Common myeloid progenitor, CD34-positive (primary cell): ENCODE data around the gene BTBD2.

ENCODE experiments used
- CTCF ChIA-PET: fragments of 350-600 bp; sonication (Branson Sonifier 250); formaldehyde crosslinking; loops from one replicate; lab custom pipeline; 2021; ENCODE audit warnings: antibody characterized with exemption; lab: Charles Lee
- POLR2A ChIA-PET: fragments of 350-600 bp; sonication (Branson Sonifier 250); formaldehyde crosslinking; loops from one replicate; lab custom pipeline; 2021; ENCODE audit warnings: antibody characterized with exemption; lab: Charles Lee
- DNase-seq, 3 donors: peaks; one replicate each; pipeline versions ENCODE4 v3.0.0 to v3.0.0-alpha.2; 2013
- H3K27ac ChIP-seq, 2 experiments: 1 replicate in 1 of 2; 2 replicates in 1 of 2; pipeline ENCODE4 v1.7.0; 2013; ENCODE audit warnings: inconsistent platforms in 2 of 2, low read length in 2 of 2, mild to moderate bottlenecking in 2 of 2, low read depth in 1 of 2, moderate library complexity in 1 of 2; ENCODE audit not compliant: severe bottlenecking in 2 of 2, insufficient read depth in 1 of 2, poor library complexity in 1 of 2
- H3K27me3 ChIP-seq, 5 experiments: replicated peaks in 2 of 5; 1 replicate in 3 of 5; 2 replicates in 2 of 5; pipeline versions ENCODE4 v1.6.1 to v1.7.0; 2013; ENCODE audit warnings: low read length in 4 of 5, mild to moderate bottlenecking in 2 of 5, moderate library complexity in 2 of 5, inconsistent platforms in 1 of 5; ENCODE audit not compliant: insufficient read depth in 5 of 5, control insufficient read depth in 4 of 5
- H3K36me3 ChIP-seq, 4 experiments: 1 replicate in 2 of 4; 2 replicates in 2 of 4; pipeline versions ENCODE4 v1.6.1 to v1.7.0; 2013; ENCODE audit warnings: low read length in 3 of 4, control low read depth in 1 of 4, mild to moderate bottlenecking in 1 of 4; ENCODE audit not compliant: control insufficient read depth in 4 of 4, insufficient read depth in 4 of 4
- H3K4me1 ChIP-seq, 4 experiments: 1 replicate in 3 of 4; 2 replicates in 1 of 4; pipeline versions ENCODE4 v1.6.1 to v1.7.1; 2013; ENCODE audit warnings: low read length in 3 of 4, mild to moderate bottlenecking in 3 of 4, control low read depth in 1 of 4, inconsistent platforms in 1 of 4, moderate library complexity in 1 of 4; ENCODE audit not compliant: control insufficient read depth in 4 of 4, insufficient read depth in 4 of 4; ENCODE audit errors: control extremely low read depth in 1 of 4
- H3K4me3 ChIP-seq, 7 experiments: 1 replicate in 4 of 7; 2 replicates in 3 of 7; pipeline versions ENCODE4 v1.5.1 to v1.7.0; 2013; ENCODE audit warnings: mild to moderate bottlenecking in 7 of 7, low read length in 6 of 7, moderate library complexity in 6 of 7, inconsistent platforms in 2 of 7, low read depth in 2 of 7, control low read depth in 1 of 7; ENCODE audit not compliant: insufficient read depth in 4 of 7, control insufficient read depth in 1 of 7; ENCODE audit errors: extremely low read depth in 1 of 7
- H3K9me3 ChIP-seq, 5 experiments: 1 replicate in 4 of 5; 2 replicates in 1 of 5; pipeline versions ENCODE4 v1.6.1 to v1.7.1; 2013; ENCODE audit warnings: low read length in 4 of 5, mild to moderate bottlenecking in 2 of 5, inconsistent platforms in 1 of 5, low read depth in 1 of 5, moderate library complexity in 1 of 5; ENCODE audit not compliant: control insufficient read depth in 4 of 5, insufficient read depth in 2 of 5; ENCODE audit errors: control extremely low read depth in 1 of 5
- WGBS: methylation state at CpG from one replicate; pipeline ENCODE4 v1.1.5; 2013; ENCODE audit not compliant: insufficient coverage; 5-methylcytosine and 5-hydroxymethylcytosine counted together

BTBD2 gene

DNA sequence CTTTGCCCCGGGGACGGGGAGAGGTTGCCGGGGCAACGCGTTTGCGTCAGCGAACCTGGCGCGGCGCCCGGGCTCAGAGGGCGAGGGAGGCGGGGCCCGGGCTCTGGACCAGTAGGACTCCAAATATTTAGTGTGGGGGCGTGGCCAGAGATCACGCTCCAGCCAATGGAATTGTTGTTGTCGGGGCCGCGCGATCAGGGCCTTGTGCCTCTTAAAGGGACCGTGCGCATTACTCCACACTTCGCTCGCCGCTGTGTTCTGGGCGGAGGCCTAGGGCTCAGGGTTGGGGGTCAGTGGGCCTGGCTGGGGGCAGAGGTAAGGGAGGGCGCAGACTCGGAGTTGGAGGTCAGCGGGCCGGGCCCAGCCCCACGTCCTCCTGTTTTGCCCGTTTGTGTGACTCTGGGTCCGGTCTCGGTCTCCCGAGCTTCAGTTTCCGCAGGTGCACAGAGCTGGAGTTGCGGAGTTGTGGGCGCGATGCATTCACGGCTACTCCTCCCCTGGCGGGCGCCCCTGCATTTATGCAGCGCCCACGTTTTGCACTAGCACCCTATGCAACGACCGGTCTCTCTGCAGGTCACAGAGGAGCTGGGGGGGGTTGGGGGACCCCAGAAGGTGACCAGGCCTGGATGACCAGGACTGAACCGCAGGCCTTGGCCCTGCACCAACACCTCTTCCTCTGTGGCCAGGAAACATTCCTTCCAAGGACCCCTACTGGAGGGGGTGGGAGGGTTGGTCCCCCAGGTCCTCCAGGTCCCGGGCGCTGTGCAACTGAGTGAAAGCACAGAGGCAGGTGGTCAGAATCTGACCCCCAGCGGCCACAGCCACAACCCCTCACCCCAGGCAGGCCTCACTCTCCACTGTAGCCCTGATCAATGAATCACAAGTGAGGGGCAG is 46.2 kb upstream of the BTBD2 start:
- Histone ChIP-seq H3K27ac (peak overlapping the region; percentile 89 to 95), H3K4me1 (peaks cover 2 to 57% (median 46%) of the 10 kb centered on the region in 4 experiments), H3K4me3 (peak overlapping the region; percentile 60 to 87 (median 74)), H3K36me3 (no peaks in the 10 kb centered on the region), H3K9me3 (no peaks in the 10 kb centered on the region), H3K27me3 (no peaks in the 10 kb centered on the region)
- ChIA-PET POLR2A (interaction anchor here (0.6 to 1.0 kb wide), 3 partner anchors 8 to 15 kb away, joined by 3 read pairs; no protein-coding TSS in a partner anchor), CTCF (interaction anchor here (1.2 to 4.5 kb wide), 3 partner anchors 8 to 29 kb away, joined by 3 to 21 read pairs (median 4); partner anchors contain the start of gene MKNK2)
- peak; percentile 98 to 99 (median 99) for DNase-seq
- WGBS, result 1% methylated on average over 41 of the region's 50 CpGs

DNA sequence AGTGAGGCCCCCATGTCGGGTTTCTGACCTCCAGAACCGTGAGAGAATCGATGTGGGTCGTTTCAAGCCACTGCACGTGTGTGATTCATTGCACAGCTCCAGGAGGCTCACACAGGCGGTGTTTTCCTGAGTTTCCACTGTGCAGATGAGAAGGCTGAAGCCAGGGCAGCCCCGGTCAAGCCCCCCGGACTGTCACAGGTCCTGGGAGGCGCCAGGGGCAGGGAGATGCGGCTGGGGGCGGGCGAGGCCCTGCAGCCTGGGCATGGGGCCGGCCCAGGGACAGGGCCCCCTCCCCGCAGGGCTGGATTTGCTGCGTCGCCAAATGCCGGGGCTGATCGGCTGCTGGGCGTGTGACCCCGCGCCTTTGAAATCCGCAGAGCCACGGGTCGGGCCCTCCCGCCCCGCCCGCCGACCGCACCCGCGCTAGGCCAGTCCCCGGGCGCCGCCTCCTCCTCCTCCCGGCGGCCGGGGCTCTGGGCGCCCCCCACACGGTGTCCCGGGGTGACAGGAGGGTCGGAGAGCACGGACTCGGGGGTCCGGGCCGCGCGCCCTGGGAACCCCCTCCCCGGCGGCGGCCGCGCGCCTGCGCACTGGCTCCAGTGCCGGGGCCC is 45.5 kb upstream of the BTBD2 start:
- no peaks in the 10 kb centered on the region for H3K27me3 ChIP-seq
- DNase-seq, result peak; percentile 63 to 87 (median 83)
- peak overlapping the region; percentile 89 to 95 for H3K27ac ChIP-seq
- ChIA-PET CTCF (interaction anchor here (1.2 to 4.5 kb wide), 3 partner anchors 9 to 30 kb away, joined by 3 to 21 read pairs (median 4); partner anchors contain the start of gene MKNK2), POLR2A (interaction anchor here (0.7 to 1.0 kb wide), 2 partner anchors 9 kb away, joined by 3 read pairs; no protein-coding TSS in a partner anchor)
- peak overlapping the region; percentile 43 to 87 (median 74) for H3K4me3 ChIP-seq
- 0% methylated on average over 44 of the region's 55 CpGs for whole genome bisulfite sequencing
- no peaks in the 10 kb centered on the region for H3K9me3 ChIP-seq
- no peaks in the 10 kb centered on the region for H3K36me3 ChIP-seq
- peaks cover 2 to 63% (median 52%) of the 10 kb centered on the region in 4 experiments for H3K4me1 ChIP-seq

DNA sequence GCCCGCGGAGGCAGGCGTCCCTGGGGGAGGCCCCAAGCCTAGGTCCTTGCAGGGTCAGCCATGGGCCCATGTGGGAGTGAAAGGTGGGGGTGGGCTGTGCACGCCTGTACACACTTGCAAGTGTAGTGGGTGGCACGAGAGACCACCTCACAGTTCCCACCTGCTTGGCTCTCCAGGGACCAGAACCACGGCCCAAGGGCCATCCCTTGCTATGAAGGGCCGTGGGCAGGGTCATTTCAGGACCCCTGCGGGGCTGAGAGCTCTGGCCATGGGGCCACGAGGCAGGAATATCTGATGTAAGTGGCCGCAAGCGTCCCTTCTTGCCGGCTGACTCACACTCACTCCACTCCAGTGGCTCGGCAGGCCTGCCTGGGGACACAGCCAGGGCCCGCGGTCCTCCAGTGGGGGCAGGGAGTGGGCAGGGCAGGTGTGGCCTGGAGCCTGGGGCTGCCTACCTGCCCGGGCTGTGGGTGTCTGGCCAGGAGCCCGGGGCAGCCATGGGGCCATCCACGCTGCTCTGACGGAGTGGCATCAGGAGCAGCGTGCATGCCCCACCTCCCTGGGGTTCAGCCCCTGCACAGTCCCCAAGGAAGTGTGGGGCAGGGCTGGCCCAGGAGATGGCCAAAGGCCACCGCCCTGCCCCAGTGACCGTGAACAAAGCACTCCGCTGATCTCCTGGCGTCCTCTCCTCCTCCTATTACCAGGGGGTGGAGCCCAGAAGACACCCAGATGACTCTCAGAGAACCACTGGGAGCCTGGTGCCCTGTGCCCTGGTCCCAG is 44.1 kb upstream of the BTBD2 start:
- H3K36me3 ChIP-seq, result no peaks in the 10 kb centered on the region
- 99% methylated on average over 23 of the region's 24 CpGs for WGBS
- DNase-seq, result no peak
- H3K4me3 ChIP-seq, result peak overlapping the region in 2 of 7 experiments; percentile 80 to 87
- ChIA-PET POLR2A (interaction anchor here (1.1 kb wide), 1 partner anchor 8 kb away, joined by 4 read pairs; no protein-coding TSS in a partner anchor), CTCF (interaction anchor here (1.7 to 4.5 kb wide), 2 partner anchors 7 to 9 kb away, joined by 3 to 21 read pairs; partner anchors contain the start of gene MKNK2)
- peak overlapping the region in 1 of 2 experiments; percentile 95 for H3K27ac ChIP-seq
- no peaks in the 10 kb centered on the region for H3K27me3 ChIP-seq
- H3K9me3 ChIP-seq, result no peaks in the 10 kb centered on the region
- peaks cover 2 to 71% (median 57%) of the 10 kb centered on the region in 4 experiments for H3K4me1 ChIP-seq

DNA sequence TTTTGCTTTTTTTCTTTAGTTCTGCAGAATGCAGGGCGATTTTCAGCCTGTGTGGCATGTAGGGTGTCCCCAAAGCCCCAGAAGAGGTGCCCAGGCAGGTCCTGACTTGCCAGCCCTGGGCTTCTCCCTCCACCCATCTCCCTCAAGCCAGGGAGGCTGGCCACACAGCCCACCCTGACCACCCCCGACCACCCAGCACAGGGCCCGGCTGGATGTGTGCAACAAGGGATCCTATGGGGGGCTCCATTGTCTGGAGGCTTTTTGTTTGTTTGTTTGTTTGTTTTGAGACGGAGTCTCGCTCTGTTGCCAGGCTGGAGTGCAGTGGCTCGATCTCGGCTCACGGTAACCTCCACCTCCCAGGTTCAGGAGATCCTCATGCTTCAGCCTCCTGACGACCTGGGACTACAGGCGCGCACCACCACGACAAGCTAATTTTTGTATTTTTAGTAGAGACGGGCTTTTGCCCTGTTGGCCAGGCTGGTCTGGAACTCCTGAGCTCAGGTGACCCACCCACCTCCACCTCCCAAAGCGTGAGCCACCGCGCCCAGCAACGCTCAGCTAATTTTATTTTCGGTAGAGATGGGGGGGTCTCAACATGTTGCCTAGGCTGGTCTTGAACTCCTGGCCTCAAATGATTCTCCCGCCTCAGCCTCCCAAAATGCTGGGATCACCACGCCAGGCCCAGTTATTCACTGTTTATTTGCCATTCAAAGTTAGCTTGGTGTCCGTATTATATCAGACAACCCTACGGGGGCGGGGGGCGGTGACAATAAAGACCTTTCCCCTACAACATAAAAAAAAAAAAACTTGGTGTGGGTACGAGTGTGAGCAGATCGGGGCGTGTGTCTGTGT is 43.3 kb upstream of the BTBD2 start:
- no peak for DNase-seq
- ChIA-PET CTCF (interaction anchor here (0.9 to 1.7 kb wide), 2 partner anchors 10 to 39 kb away, joined by 3 read pairs; no protein-coding TSS in a partner anchor), POLR2A (interaction anchor here (1.0 kb wide), 1 partner anchor 16 kb away, joined by 4 read pairs; no protein-coding TSS in a partner anchor)
- WGBS, result 94% methylated on average over 15 of the region's 27 CpGs
- Histone ChIP-seq H3K4me3 (no peak overlapping the region), H3K36me3 (no peaks in the 10 kb centered on the region), H3K4me1 (peaks cover 2 to 71% (median 57%) of the 10 kb centered on the region in 4 experiments), H3K27me3 (no peaks in the 10 kb centered on the region), H3K9me3 (no peaks in the 10 kb centered on the region), H3K27ac (peak overlapping the region in 1 of 2 experiments; percentile 95)

DNA sequence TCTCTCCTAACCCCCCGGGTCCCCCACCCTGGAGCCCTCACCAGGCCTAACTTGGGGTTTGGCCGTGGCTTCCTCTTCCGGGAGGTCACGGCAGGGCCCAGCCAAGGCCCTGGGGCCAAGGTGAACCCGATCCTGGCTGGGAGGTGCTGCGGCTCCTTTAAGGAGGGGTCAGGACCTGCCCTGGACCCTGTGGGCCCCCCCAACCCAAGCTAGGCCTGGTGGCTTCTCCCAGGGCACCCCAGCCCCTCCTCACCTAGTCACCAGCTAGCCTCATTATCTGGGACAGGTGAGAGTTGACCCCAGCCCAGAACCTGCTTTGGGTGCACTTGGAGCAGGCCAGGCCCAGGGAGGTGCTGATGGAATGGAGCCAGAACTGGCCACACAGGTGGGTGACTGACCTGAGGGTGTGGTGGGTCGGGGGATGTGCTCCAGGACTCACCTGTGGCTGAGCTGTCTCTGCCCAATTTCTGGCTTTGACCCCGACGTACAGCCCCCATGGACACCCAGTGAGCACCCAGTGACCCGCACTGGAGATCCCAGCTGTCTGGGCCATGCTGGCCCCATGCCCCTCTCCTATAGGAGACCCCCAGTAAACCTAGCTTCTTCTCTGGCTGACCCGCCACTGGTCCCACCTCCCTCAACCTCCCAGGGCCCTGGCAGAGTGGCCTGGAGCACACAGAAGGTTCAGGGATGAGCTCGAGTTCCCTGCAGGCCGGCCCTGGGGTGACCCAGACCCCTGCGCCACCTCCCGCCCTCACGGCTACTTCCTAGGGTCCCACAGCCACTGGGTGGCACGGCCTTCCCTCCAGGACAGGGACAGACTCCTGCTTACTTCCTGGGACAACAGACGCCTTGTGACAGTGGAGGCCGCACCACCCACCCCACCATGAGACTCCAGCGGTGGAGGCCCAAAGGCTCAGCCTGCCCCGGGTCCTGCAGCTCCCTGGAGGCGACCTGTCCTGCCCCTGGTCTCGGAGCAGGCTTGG is 42.3 kb upstream of the BTBD2 start:
- 69% methylated on average over 17 of the region's 23 CpGs for WGBS
- H3K27ac ChIP-seq, result peak overlapping the region in 1 of 2 experiments; percentile 95
- no peaks in the 10 kb centered on the region for H3K9me3 ChIP-seq
- CTCF ChIA-PET, result interaction anchor here (0.9 to 1.7 kb wide), 4 partner anchors 11 to 39 kb away, joined by 3 read pairs; no protein-coding TSS in a partner anchor
- H3K4me1 ChIP-seq, result peaks cover 2 to 70% (median 57%) of the 10 kb centered on the region in 4 experiments
- POLR2A ChIA-PET, result interaction anchor here (1.0 kb wide), 1 partner anchor 15 kb away, joined by 4 read pairs; no protein-coding TSS in a partner anchor
- no peak overlapping the region for H3K4me3 ChIP-seq
- no peaks in the 10 kb centered on the region for H3K27me3 ChIP-seq
- H3K36me3 ChIP-seq, result no peaks in the 10 kb centered on the region
- no peak for DNase-seq
